SK-N-SH treated with all-trans-retinoic acid at 6 μM for 48 hours (cell line): ENCODE results near the gene SIRT6.

Source experiments
- ATAC-seq: fragments of 200-7000 bp; cut with Tn5 transposase; 3 replicates; pipeline ENCODE4 v1.9.1; 2020; ENCODE audit warnings: mild to moderate bottlenecking, moderate library complexity
- ARNTL ChIP-seq: fragments of 450-650 bp; formaldehyde crosslinking; IDR thresholded peaks from 2 replicates; pipeline ENCODE4 v1.5.0; 2020; ENCODE audit warnings: low read depth, mild to moderate bottlenecking, moderate library complexity, borderline replicate concordance
- BACH2 ChIP-seq: fragments of 250-450 bp; sonication (Bioruptor Pico); IDR thresholded peaks from 2 replicates; pipeline ENCODE4 v1.9.0; 2021; ENCODE audit warnings: mild to moderate bottlenecking, borderline replicate concordance
- CREB5 ChIP-seq: fragments of 250-450 bp; sonication (Bioruptor Pico); IDR thresholded peaks from 2 replicates; pipeline ENCODE4 v1.5.1; 2020; ENCODE audit warnings: low read depth, mild to moderate bottlenecking, moderate library complexity
- CSDC2 ChIP-seq: fragments of 250-450 bp; sonication (Bioruptor Pico); IDR thresholded peaks from 2 replicates; pipeline ENCODE4 v1.5.0; 2020; ENCODE audit warnings: mild to moderate bottlenecking, moderate library complexity
- CSRNP3 ChIP-seq: fragments of 250-450 bp; sonication (Bioruptor Pico); IDR thresholded peaks from 2 replicates; pipeline ENCODE4 v1.5.1; 2021; ENCODE audit warnings: mild to moderate bottlenecking, moderate library complexity
- ESRRG ChIP-seq: fragments of 250-450 bp; sonication (Bioruptor Pico); IDR thresholded peaks from 2 replicates; pipeline ENCODE4 v1.6.1; 2021; ENCODE audit warnings: mild to moderate bottlenecking
- ISL1 ChIP-seq: fragments of 250-450 bp; sonication (Bioruptor Pico); IDR thresholded peaks from 2 replicates; pipeline ENCODE4 v2.1.2; 2022; ENCODE audit warnings: mild to moderate bottlenecking, moderate library complexity
- OSR1 ChIP-seq: fragments of 250-450 bp; sonication (Bioruptor Pico); IDR thresholded peaks from 2 replicates; pipeline ENCODE4 v1.8.0; 2022; ENCODE audit warnings: moderate library complexity, mild to moderate bottlenecking, inconsistent platforms
- PATZ1 ChIP-seq: fragments of 250-450 bp; sonication (Bioruptor Pico); IDR thresholded peaks from 2 replicates; pipeline ENCODE4 v1.8.0; 2020; ENCODE audit warnings: mild to moderate bottlenecking, moderate library complexity, borderline replicate concordance
- POU6F1 ChIP-seq: fragments of 250-450 bp; sonication (Bioruptor Pico); IDR thresholded peaks from 2 replicates; pipeline ENCODE4 v1.8.0; 2021; ENCODE audit warnings: low read depth, mild to moderate bottlenecking, moderate library complexity, borderline replicate concordance
- PPARA ChIP-seq: fragments of 250-450 bp; sonication (Bioruptor Pico); IDR thresholded peaks from 2 replicates; pipeline ENCODE4 v1.5.0; 2020; ENCODE audit warnings: mild to moderate bottlenecking, borderline replicate concordance
- RARB ChIP-seq: fragments of 250-450 bp; sonication (Bioruptor Pico); IDR thresholded peaks from 2 replicates; pipeline ENCODE4 v1.8.0; 2021; ENCODE audit warnings: mild to moderate bottlenecking, moderate library complexity
- SNAI2 ChIP-seq: fragments of 250-450 bp; sonication (Bioruptor Pico); IDR thresholded peaks from 2 replicates; pipeline ENCODE4 v1.5.0; 2020; ENCODE audit warnings: mild to moderate bottlenecking, moderate library complexity
- TCF4 ChIP-seq: fragments of 250-450 bp; sonication (Bioruptor Pico); IDR thresholded peaks from 2 replicates; pipeline ENCODE4 v1.8.0; 2021; ENCODE audit warnings: mild to moderate bottlenecking, moderate library complexity, borderline replicate concordance
- TSHZ2 ChIP-seq: fragments of 250-450 bp; sonication (Bioruptor Pico); IDR thresholded peaks from 2 replicates; pipeline ENCODE4 v1.5.0; 2020; ENCODE audit warnings: mild to moderate bottlenecking, moderate library complexity
- ZC3H10 ChIP-seq: fragments of 250-450 bp; sonication (Bioruptor Pico); IDR thresholded peaks from 2 replicates; pipeline ENCODE4 v1.5.1; 2021; ENCODE audit warnings: mild to moderate bottlenecking, moderate library complexity
- ZFP3 ChIP-seq: fragments of 250-450 bp; sonication (Bioruptor Pico); IDR thresholded peaks from 2 replicates; pipeline ENCODE4 v1.5.0; 2020; ENCODE audit warnings: mild to moderate bottlenecking, moderate library complexity
- ZFP30 ChIP-seq: fragments of 450-650 bp; formaldehyde crosslinking; IDR thresholded peaks from 2 replicates; pipeline ENCODE4 v1.5.0; 2022; ENCODE audit warnings: mild to moderate bottlenecking, moderate library complexity
- ZNF565 ChIP-seq: fragments of 450-650 bp; formaldehyde crosslinking; conservative IDR thresholded peaks from 2 replicates; pipeline ENCODE4 v1.5.0; 2020; ENCODE audit warnings: low read depth, mild to moderate bottlenecking, moderate library complexity
- ZNF70 ChIP-seq: fragments of 450-650 bp; formaldehyde crosslinking; IDR thresholded peaks from 2 replicates; pipeline ENCODE4 v1.5.0; 2020; ENCODE audit warnings: mild to moderate bottlenecking, moderate library complexity
- ZNF8 ChIP-seq: fragments of 450-650 bp; formaldehyde crosslinking; IDR thresholded peaks from 2 replicates; pipeline ENCODE4 v1.5.0; 2020; ENCODE audit warnings: mild to moderate bottlenecking, moderate library complexity

SIRT6 gene

GRCh38 chr19:4199699-4200293 lies 17.4 kb upstream of the SIRT6 start:
- no peak for TF ChIP-seq ZC3H10 (CRISPR knock-in tag)
- TF ChIP-seq CREB5 (CRISPR knock-in tag), result no peak
- no peak for TF ChIP-seq PPARA (CRISPR knock-in tag)
- no peak for TF ChIP-seq PATZ1 (CRISPR knock-in tag)
- no peak for TF ChIP-seq ZNF8 (CRISPR knock-in tag)
- TF ChIP-seq ISL1, result no peak
- no peak for TF ChIP-seq ZFP30 (CRISPR knock-in tag)
- TF ChIP-seq ZFP3 (CRISPR knock-in tag), result no peak
- TF ChIP-seq BACH2 (CRISPR knock-in tag), result no peak
- ATAC-seq, result no peak; the same call in 2 of the 3 replicates

GRCh38 chr19:4198467-4199126 lies 16.2 kb upstream of the SIRT6 start:
- no peak for TF ChIP-seq POU6F1 (CRISPR knock-in tag)
- TF ChIP-seq ESRRG (CRISPR knock-in tag), result no peak
- no peak for TF ChIP-seq CSDC2 (CRISPR knock-in tag)
- no peak for TF ChIP-seq PPARA (CRISPR knock-in tag)
- TF ChIP-seq RARB (CRISPR knock-in tag), result no peak
- TF ChIP-seq ZNF70 (CRISPR knock-in tag), result no peak
- no peak for TF ChIP-seq TCF4 (CRISPR knock-in tag)
- TF ChIP-seq ZNF565, result no peak
- TF ChIP-seq ISL1, result no peak
- no peak for TF ChIP-seq PATZ1 (CRISPR knock-in tag)
- TF ChIP-seq CSRNP3 (CRISPR knock-in tag), result no peak
- no peak for TF ChIP-seq OSR1 (CRISPR knock-in tag)
- TF ChIP-seq TSHZ2 (CRISPR knock-in tag), result no peak
- TF ChIP-seq ZC3H10 (CRISPR knock-in tag), result no peak
- TF ChIP-seq BACH2 (CRISPR knock-in tag), result no peak
- no peak for TF ChIP-seq ARNTL
- no peak for TF ChIP-seq ZNF8 (CRISPR knock-in tag)
- no peak for TF ChIP-seq SNAI2 (CRISPR knock-in tag)
- TF ChIP-seq CREB5 (CRISPR knock-in tag), result no peak
- TF ChIP-seq ZFP30 (CRISPR knock-in tag), result no peak
- TF ChIP-seq, all 23 proteins: peak for 0
- ATAC-seq, result no peak
